ENCODE results near the gene MBP. TPM values are rescaled to one million over a fixed set of nuclear protein-coding genes. Genes with fewer than 3 reads are reported as not detected.

Gene MBP
- total RNA-seq, 1 donor from 2014 or later, result 92.7 TPM

- CTCF ChIA-PET, result no interaction called here
- Mint-ChIP-seq H3K27ac (no peak overlapping the region), H3K27me3 (no peaks in the 10 kb centered on the region), H3K9me3 (no peaks in the 10 kb centered on the region), H3K4me3 (no peak overlapping the region), H3K4me1 (peaks cover 47% of the 10 kb centered on the region), H3K36me3 (ENCODE audit: low read depth) (peaks cover 69% of the 10 kb centered on the region)
- no peak for TF ChIP-seq CTCF (IDR thresholded peaks at IDR 0.05)
- intact Hi-C loops (cut with micrococcal nuclease), result no loop called here
- no peak for ATAC-seq (ENCODE audit: low read depth)
- POLR2A ChIA-PET, result no interaction called here
- no peak for DNase-seq
Measured at GRCh38 chr18:77091366-77091765, 41.2 kb downstream of the MBP start.

- DNase-seq, result no peak
- Mint-ChIP-seq H3K4me3 (no peak overlapping the region), H3K27ac (peak overlapping the region; percentile 4), H3K4me1 (peaks cover 49% of the 10 kb centered on the region), H3K36me3 (ENCODE audit: low read depth) (peaks cover 70% of the 10 kb centered on the region), H3K27me3 (no peaks in the 10 kb centered on the region), H3K9me3 (no peaks in the 10 kb centered on the region)
- TF ChIP-seq CTCF (IDR thresholded peaks at IDR 0.05), result no peak
- no peak for ATAC-seq (ENCODE audit: low read depth)
- CTCF ChIA-PET, result no interaction called here
- POLR2A ChIA-PET, result no interaction called here
- intact Hi-C loops (cut with micrococcal nuclease), result no loop called here
Measured at GRCh38 chr18:77090546-77091174, 41.9 kb downstream of the MBP start.

- no peaks in the 10 kb centered on the region for H3K9me3 Mint-ChIP-seq
- no peaks in the 10 kb centered on the region for H3K27me3 Mint-ChIP-seq
- no peak overlapping the region for H3K4me3 Mint-ChIP-seq
- intact Hi-C loops (cut with micrococcal nuclease), result no loop called here
- no peak for ATAC-seq (ENCODE audit: low read depth)
- H3K4me1 Mint-ChIP-seq, result peaks cover 49% of the 10 kb centered on the region
- H3K36me3 Mint-ChIP-seq (ENCODE audit: low read depth), result peaks cover 61% of the 10 kb centered on the region
- CTCF ChIA-PET, result no interaction called here
- TF ChIP-seq CTCF (IDR thresholded peaks at IDR 0.05), result no peak
- no peak for DNase-seq
- H3K27ac Mint-ChIP-seq, result peak overlapping the region; percentile 4
- POLR2A ChIA-PET, result interaction anchor here (1.1 kb wide), 1 partner anchor 8 kb away, joined by 3 read pairs; no protein-coding TSS in a partner anchor
Measured at GRCh38 chr18:77089723-77090285, 42.8 kb downstream of the MBP start.

- no peak for TF ChIP-seq CTCF (IDR thresholded peaks at IDR 0.05)
- POLR2A ChIA-PET, result interaction anchor here (1.1 kb wide), 1 partner anchor 9 kb away, joined by 3 read pairs; no protein-coding TSS in a partner anchor
- CTCF ChIA-PET, result no interaction called here
- H3K4me3 Mint-ChIP-seq, result no peak overlapping the region
- no peak for DNase-seq
- no peaks in the 10 kb centered on the region for H3K27me3 Mint-ChIP-seq
- peak overlapping the region; percentile 37 for H3K27ac Mint-ChIP-seq
- ATAC-seq (ENCODE audit: low read depth), result peak; percentile 14
- H3K36me3 Mint-ChIP-seq (ENCODE audit: low read depth), result peaks cover 61% of the 10 kb centered on the region
- intact Hi-C loops (cut with micrococcal nuclease), result no loop called here
- H3K4me1 Mint-ChIP-seq, result peaks cover 53% of the 10 kb centered on the region
- H3K9me3 Mint-ChIP-seq, result no peaks in the 10 kb centered on the region
Measured at GRCh38 chr18:77088963-77089722, 43.4 kb downstream of the MBP start.
